GOT3 (cell line): ENCODE measurements around the gene COL16A1.

Experiments
- DNase-seq: peaks from one replicate; lab custom pipeline; 2025; ENCODE audit warnings: mixed read lengths; lab: John Stamatoyannopoulos, UW

The COL16A1 gene

GRCh38 chr1:31624309-31624708 lies 79.5 kb downstream of the COL16A1 start:
- DNase-seq, result no peak

GRCh38 chr1:31623365-31623764 lies 80.5 kb downstream of the COL16A1 start:
- no peak for DNase-seq

GRCh38 chr1:31621847-31622730 lies 81.7 kb downstream of the COL16A1 start:
- DNase-seq, result no peak

- no peak for DNase-seq
These were observed 82.4 kb downstream of the COL16A1 start for GRCh38 chr1:31621498-31621820.

GRCh38 chr1:31620631-31621497 lies 83.0 kb downstream of the COL16A1 start:
- DNase-seq, result no peak

GRCh38 chr1:31618916-31619846 lies 84.6 kb downstream of the COL16A1 start:
- no peak for DNase-seq

- no peak for DNase-seq
These were observed 85.7 kb downstream of the COL16A1 start for GRCh38 chr1:31617916-31618746.

GRCh38 chr1:31617218-31617915 lies 86.5 kb downstream of the COL16A1 start, which contains the start of gene HCRTR1:
TSS of gene HCRTR1 (plus strand) at chr1:31617689. CDS start at chr1:31619193, 1,504 bp downstream.
- DNase-seq, result no peak

GRCh38 chr1:31615939-31616338 lies 87.9 kb downstream of the COL16A1 start:
- no peak for DNase-seq

- no peak for DNase-seq
These were observed 88.4 kb downstream of the COL16A1 start for GRCh38 chr1:31615414-31615813.

- no peak for DNase-seq
These were observed 89.3 kb downstream of the COL16A1 start for GRCh38 chr1:31614414-31615005.

GRCh38 chr1:31609514-31610118 lies 94.2 kb downstream of the COL16A1 start:
- no peak for DNase-seq

GRCh38 chr1:31607360-31607759 lies 96.5 kb downstream of the COL16A1 start:
- no peak for DNase-seq

- no peak for DNase-seq
These were observed 97.8 kb downstream of the COL16A1 start for GRCh38 chr1:31605908-31606427.
